ENCODE results near the gene PROC. TPM values are rescaled to one million over a fixed set of nuclear protein-coding genes. Genes with fewer than 3 reads are reported as not detected.

Gene PROC
- total and polyA plus RNA-seq, 11 donors = not detected

DNA sequence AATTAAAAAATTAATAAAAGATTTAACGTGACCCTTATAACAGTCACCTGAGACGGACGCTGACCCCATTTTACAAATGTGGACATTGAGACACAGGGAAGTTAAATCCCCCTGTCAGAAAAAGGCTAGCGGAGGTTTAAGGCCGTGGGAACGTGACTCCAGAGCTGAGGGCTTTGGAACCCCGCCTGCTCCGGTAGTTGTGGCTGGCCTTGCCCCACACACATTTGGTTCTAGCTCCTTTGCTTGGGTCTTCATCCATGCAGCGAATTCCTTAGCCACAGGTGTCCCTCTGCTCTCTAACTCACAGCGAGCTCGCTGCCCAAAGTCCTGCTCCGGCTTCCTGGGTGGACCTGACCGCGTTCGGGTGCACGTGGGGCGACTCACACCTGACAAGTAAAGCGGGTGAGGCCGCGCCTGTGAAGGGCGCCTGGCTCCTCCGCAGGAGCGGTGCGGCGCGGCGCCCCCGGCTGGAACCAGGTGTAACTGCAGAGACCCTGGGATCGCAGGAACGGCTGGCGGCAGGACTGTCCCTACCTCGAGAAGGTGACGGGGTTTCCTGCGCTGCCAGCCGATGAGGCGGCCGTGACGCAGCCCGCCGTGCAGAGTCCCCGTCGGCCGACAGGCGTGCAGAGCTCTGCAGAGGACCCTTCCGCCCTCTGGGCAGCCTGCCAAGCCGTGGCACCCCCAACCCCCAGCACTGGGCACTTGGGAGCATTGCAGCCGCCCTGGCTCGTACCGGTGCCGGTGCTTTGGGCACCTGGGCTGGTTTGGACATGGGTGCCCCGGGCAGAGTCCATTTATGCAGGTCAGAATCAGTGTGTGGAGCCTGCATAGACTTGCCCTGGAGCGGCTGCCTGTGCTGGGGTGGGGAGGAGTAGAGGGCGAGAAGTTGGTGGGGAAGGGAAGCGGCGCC is 2.4 kb upstream of the PROC start:
- 16 to 46% (median 22%) methylated on average over 20 to 55 of the region's 55 CpGs for WGBS, 4 donors
- Histone ChIP-seq H3K27ac (no peak overlapping the region), H3K9me3 (peaks cover 0 to 5% (median 0%) of the 10 kb centered on the region in 12 donors), H3K4me1 (peaks cover 3 to 50% (median 17%) of the 10 kb centered on the region in 12 donors), H3K36me3 (no peaks in the 10 kb centered on the region), H3K27me3 (peaks cover 0 to 14% (median 0%) of the 10 kb centered on the region in 9 donors), H3K4me3 (peak overlapping the region; percentile 19 to 61 (median 48))
- peak; percentile 53 to 79 (median 60) for DNase-seq
- ATAC-seq = peak; percentile 39 to 78 (median 74)
- intact Hi-C loops (cut with DNase I) = loop anchor here in 4 of 10 donors (5.0 to 10.0 kb wide), 5 partner anchors 56 to 91 kb away; no protein-coding TSS in a partner anchor
- TF ChIP-seq POLR2A (IDR thresholded peaks at IDR 0.05) = no peak
- TF ChIP-seq, protein P1, sequence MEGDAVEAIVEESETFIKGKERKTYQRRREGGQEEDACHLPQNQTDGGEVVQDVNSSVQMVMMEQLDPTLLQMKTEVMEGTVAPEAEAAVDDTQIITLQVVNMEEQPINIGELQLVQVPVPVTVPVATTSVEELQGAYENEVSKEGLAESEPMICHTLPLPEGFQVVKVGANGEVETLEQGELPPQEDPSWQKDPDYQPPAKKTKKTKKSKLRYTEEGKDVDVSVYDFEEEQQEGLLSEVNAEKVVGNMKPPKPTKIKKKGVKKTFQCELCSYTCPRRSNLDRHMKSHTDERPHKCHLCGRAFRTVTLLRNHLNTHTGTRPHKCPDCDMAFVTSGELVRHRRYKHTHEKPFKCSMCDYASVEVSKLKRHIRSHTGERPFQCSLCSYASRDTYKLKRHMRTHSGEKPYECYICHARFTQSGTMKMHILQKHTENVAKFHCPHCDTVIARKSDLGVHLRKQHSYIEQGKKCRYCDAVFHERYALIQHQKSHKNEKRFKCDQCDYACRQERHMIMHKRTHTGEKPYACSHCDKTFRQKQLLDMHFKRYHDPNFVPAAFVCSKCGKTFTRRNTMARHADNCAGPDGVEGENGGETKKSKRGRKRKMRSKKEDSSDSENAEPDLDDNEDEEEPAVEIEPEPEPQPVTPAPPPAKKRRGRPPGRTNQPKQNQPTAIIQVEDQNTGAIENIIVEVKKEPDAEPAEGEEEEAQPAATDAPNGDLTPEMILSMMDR (IDR thresholded peaks at IDR 0.05) = peak; percentile 38 to 70 (median 58)

DNA sequence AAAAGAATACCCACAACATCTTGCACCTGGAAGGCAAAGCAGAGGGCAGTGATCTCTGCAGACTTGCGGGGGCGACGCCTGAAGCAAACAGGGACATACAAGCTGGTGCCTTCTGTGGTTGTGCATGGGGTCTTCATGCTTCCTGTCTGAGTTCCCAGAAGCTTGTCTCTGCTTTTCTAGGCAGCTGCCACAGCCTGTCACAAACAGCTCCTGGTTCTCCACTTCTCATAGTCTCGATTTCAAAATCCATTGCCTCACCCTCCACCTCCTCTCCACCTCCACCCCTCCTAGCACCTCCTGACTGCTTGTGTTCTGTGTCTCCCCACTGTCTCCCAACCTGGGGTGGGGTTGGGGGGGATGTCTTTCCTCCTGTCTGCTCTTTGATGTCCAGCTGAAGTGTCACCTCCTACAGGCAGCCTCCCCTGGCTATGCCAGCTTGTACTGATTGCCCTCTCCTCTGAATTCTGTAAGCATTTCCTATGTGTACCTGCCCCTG is 1.7 kb upstream of the PROC start:
- TF ChIP-seq, protein P1 (IDR thresholded peaks at IDR 0.05) = no peak
- no peak for TF ChIP-seq POLR2A (IDR thresholded peaks at IDR 0.05)
- peaks cover 0 to 14% (median 3%) of the 10 kb centered on the region in 9 donors for H3K27me3 ChIP-seq
- DNase-seq = no peak
- H3K36me3 ChIP-seq = no peaks in the 10 kb centered on the region
- peak overlapping the region in 11 of 12 donors; percentile 19 to 61 (median 48) for H3K4me3 ChIP-seq
- H3K27ac ChIP-seq = no peak overlapping the region
- peaks cover 0 to 5% (median 0%) of the 10 kb centered on the region in 12 donors for H3K9me3 ChIP-seq
- 20 to 50% (median 30%) methylated on average over 4 of the region's 4 CpGs for WGBS, 4 donors
- no peak for ATAC-seq
- intact Hi-C loops (cut with DNase I) = loop anchor here in 4 of 10 donors (5.0 to 10.0 kb wide), 5 partner anchors 56 to 92 kb away; no protein-coding TSS in a partner anchor
- H3K4me1 ChIP-seq = peaks cover under 1 to 43% (median 11%) of the 10 kb centered on the region in 12 donors

DNA sequence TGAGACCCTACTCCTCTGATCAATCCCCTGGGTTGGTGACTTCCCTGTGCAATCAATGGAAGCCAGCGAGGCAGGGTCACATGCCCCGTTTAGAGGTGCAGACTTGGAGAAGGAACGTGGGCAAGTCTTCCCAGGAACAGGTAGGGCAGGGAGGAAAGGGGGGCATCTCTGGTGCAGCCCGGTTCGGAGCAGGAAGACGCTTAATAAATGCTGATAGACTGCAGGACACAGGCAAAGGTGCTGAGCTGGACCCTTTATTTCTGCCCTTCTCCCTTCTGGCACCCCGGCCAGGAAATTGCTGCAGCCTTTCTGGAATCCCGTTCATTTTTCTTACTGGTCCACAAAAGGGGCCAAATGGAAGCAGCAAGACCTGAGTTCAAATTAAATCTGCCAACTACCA is 821 bp upstream of the PROC start:
- TF ChIP-seq, protein P1 (IDR thresholded peaks at IDR 0.05) = no peak
- TF ChIP-seq POLR2A (IDR thresholded peaks at IDR 0.05) = no peak
- H3K4me3 ChIP-seq = no peak overlapping the region
- no peak for ATAC-seq
- peaks cover 0 to 34% (median 11%) of the 10 kb centered on the region in 12 donors for H3K4me1 ChIP-seq
- intact Hi-C loops (cut with DNase I) = loop anchor here in 4 of 10 donors (5.0 to 10.0 kb wide), 5 partner anchors 55 to 93 kb away; no protein-coding TSS in a partner anchor
- DNase-seq = no peak
- H3K27ac ChIP-seq = no peak overlapping the region
- 83 to 89% (median 87%) methylated on average over 8 of the region's 8 CpGs for WGBS, 4 donors
- peaks cover 0 to 21% (median 11%) of the 10 kb centered on the region in 9 donors for H3K27me3 ChIP-seq
- H3K9me3 ChIP-seq = peaks cover 0 to 5% (median 0%) of the 10 kb centered on the region in 12 donors
- no peaks in the 10 kb centered on the region for H3K36me3 ChIP-seq

DNA sequence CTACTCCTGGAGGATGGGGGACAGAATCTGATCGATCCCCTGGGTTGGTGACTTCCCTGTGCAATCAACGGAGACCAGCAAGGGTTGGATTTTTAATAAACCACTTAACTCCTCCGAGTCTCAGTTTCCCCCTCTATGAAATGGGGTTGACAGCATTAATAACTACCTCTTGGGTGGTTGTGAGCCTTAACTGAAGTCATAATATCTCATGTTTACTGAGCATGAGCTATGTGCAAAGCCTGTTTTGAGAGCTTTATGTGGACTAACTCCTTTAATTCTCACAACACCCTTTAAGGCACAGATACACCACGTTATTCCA is 844 bp downstream of the PROC start:
- H3K4me3 ChIP-seq = no peak overlapping the region
- intact Hi-C loops (cut with DNase I) = loop anchor here in 4 of 10 donors (5.0 to 10.0 kb wide), 5 partner anchors 53 to 94 kb away; no protein-coding TSS in a partner anchor
- TF ChIP-seq POLR2A (IDR thresholded peaks at IDR 0.05) = no peak
- TF ChIP-seq, protein P1 (IDR thresholded peaks at IDR 0.05) = no peak
- DNase-seq (no peak), ATAC-seq (no peak)
- no peaks in the 10 kb centered on the region for H3K9me3 ChIP-seq
- H3K27me3 ChIP-seq = peaks cover 11 to 38% (median 27%) of the 10 kb centered on the region in 9 donors
- WGBS, 4 donors = 91 to 98% (median 94%) methylated on average over 4 of the region's 4 CpGs
- H3K36me3 ChIP-seq = no peaks in the 10 kb centered on the region
- H3K4me1 ChIP-seq = peaks cover 0 to 37% (median 18%) of the 10 kb centered on the region in 12 donors
- H3K27ac ChIP-seq = no peak overlapping the region

Data from heart left ventricle (tissue), 16 donors.